B cell (primary cell): ENCODE results near the gene PLCXD3. TPM values are rescaled to one million over a fixed set of nuclear protein-coding genes. Genes with fewer than 3 reads are reported as not detected.

Source experiments
- ATAC-seq: fragments of 200-7000 bp; cut with Tn5 transposase; one replicate; pipeline ENCODE4 v1.10.0; 2021; ENCODE audit warnings: low read depth, mild to moderate bottlenecking, moderate number of reproducible peaks, moderate library complexity
- CTCF ChIA-PET: fragments of 350-600 bp; sonication (Branson Sonifier 250); formaldehyde crosslinking; loops from one replicate; lab custom pipeline; 2021; ENCODE audit warnings: antibody characterized with exemption, inconsistent platforms; lab: Charles Lee
- POLR2A ChIA-PET: fragments of 350-600 bp; sonication (Branson Sonifier 250); formaldehyde crosslinking; loops from one replicate; lab custom pipeline; 2021; ENCODE audit warnings: antibody characterized with exemption; lab: Charles Lee
- DNase-seq: peaks from one replicate; pipeline ENCODE4 v3.0.0; 2013
- H2AFZ ChIP-seq: 2 replicates; pipeline ENCODE4 v1.6.1; 2012; ENCODE audit warnings: mild to moderate bottlenecking, low read depth, low read length; ENCODE audit not compliant: insufficient read depth, poor library complexity, severe bottlenecking
- H3K27ac ChIP-seq, 2 donors: 1 replicate in 1 of 2; 2 replicates in 1 of 2; pipeline ENCODE4 v1.5.1; 2012 to 2013; ENCODE audit warnings: low read length in 2 of 2, mild to moderate bottlenecking in 2 of 2, moderate library complexity in 1 of 2
- H3K27me3 ChIP-seq, 4 experiments: fragments of 200-600 bp in 1 of 4; sonication (generic) in 1 of 4; replicated peaks in 1 of 4; 1 replicate in 2 of 4; 2 replicates in 2 of 4; pipeline versions ENCODE4 v1.6.1 to v1.7.0; 2013 to 2016; ENCODE audit warnings: low read length in 3 of 4, mild to moderate bottlenecking in 2 of 4, mixed read lengths in 1 of 4, moderate library complexity in 1 of 4; ENCODE audit not compliant: insufficient read depth in 4 of 4, control insufficient read depth in 3 of 4; ENCODE audit errors: control extremely low read depth in 1 of 4
- H3K36me3 ChIP-seq, 2 experiments: replicated peaks in 1 of 2; 1 replicate in 1 of 2; 2 replicates in 1 of 2; pipeline versions ENCODE4 v1.6.1 to v1.7.1; 2013; ENCODE audit warnings: low read length in 1 of 2; ENCODE audit not compliant: insufficient read depth in 2 of 2, control insufficient read depth in 1 of 2; ENCODE audit errors: control extremely low read depth in 1 of 2, extremely low read depth in 1 of 2
- H3K4me1 ChIP-seq, 2 donors: fragments of 200-600 bp in 1 of 2; sonication (generic) in 1 of 2; 1 replicate in 1 of 2; 2 replicates in 1 of 2; pipeline versions ENCODE4 v1.5.1 to v1.6.1; 2013 to 2017; ENCODE audit warnings: low read length in 2 of 2; ENCODE audit not compliant: control insufficient read depth in 2 of 2, insufficient read depth in 2 of 2
- H3K4me2 ChIP-seq: replicated peaks from 2 replicates; pipeline ENCODE3; 2012; ENCODE audit warnings: mild to moderate bottlenecking, low read depth, low read length; ENCODE audit not compliant: poor library complexity, severe bottlenecking
- H3K4me3 ChIP-seq, 5 experiments: fragments of 200-600 bp in 1 of 5; sonication (generic) in 1 of 5; 1 replicate in 3 of 5; 2 replicates in 2 of 5; pipeline versions ENCODE4 v1.5.1 to v1.7.0; 2011 to 2016; ENCODE audit warnings: low read length in 4 of 5, mild to moderate bottlenecking in 4 of 5, low read depth in 2 of 5, control low read depth in 1 of 5, moderate library complexity in 1 of 5; ENCODE audit not compliant: insufficient read depth in 1 of 5; ENCODE audit errors: control extremely low read depth in 1 of 5, extremely low read depth in 1 of 5
- H3K79me2 ChIP-seq: fragments of 200-600 bp; sonication (generic); one replicate; pipeline ENCODE4 v1.6.0; 2016; ENCODE audit warnings: low read length; ENCODE audit not compliant: control insufficient read depth, insufficient read depth
- H3K9ac ChIP-seq: fragments of 200-600 bp; sonication (generic); 2 replicates; pipeline ENCODE4 v1.6.1; 2017; ENCODE audit warnings: mild to moderate bottlenecking, low read length, moderate library complexity
- H3K9me3 ChIP-seq, 3 donors: one replicate each; pipeline versions ENCODE4 v1.6.1 to v1.7.1; 2013; ENCODE audit warnings: low read length in 2 of 3; ENCODE audit not compliant: control insufficient read depth in 2 of 3, insufficient read depth in 1 of 3; ENCODE audit errors: control extremely low read depth in 1 of 3
- H4K20me1 ChIP-seq: 2 replicates; pipeline ENCODE4 v1.6.0; 2012; ENCODE audit warnings: mild to moderate bottlenecking, low read length; ENCODE audit not compliant: insufficient read depth, control insufficient read depth, poor library complexity, severe bottlenecking
- H3K27ac Mint-ChIP-seq: one replicate; pipeline ENCODE4 v1.8.0; 2021; ENCODE audit warnings: mixed read lengths
- H3K27me3 Mint-ChIP-seq: one replicate; pipeline ENCODE4 v1.8.0; 2021; ENCODE audit warnings: mixed read lengths
- H3K4me1 Mint-ChIP-seq: one replicate; pipeline ENCODE4 v1.8.0; 2021; ENCODE audit warnings: mixed read lengths
- H3K4me3 Mint-ChIP-seq: one replicate; pipeline ENCODE4 v1.8.0; 2021; ENCODE audit warnings: mixed read lengths
- H3K9me3 Mint-ChIP-seq: one replicate; pipeline ENCODE4 v1.8.0; 2022; ENCODE audit warnings: mixed read lengths; ENCODE audit not compliant: insufficient read depth
- CTCF ChIP-seq: fragments of 200-600 bp; IDR thresholded peaks from one replicate; pipeline ENCODE4 v1.8.0; 2022; ENCODE audit warnings: antibody characterized with exemption, mild to moderate bottlenecking
- EZH2 ChIP-seq: IDR thresholded peaks from 2 replicates; pipeline ENCODE4 v1.6.1; 2012; ENCODE audit warnings: borderline replicate concordance, low read depth, mild to moderate bottlenecking, moderate library complexity, low read length; ENCODE audit not compliant: insufficient read depth, poor library complexity, severe bottlenecking
- whole genome bisulfite sequencing: methylation state at CpG from one replicate; pipeline ENCODE4 v1.1.5; 2013; ENCODE audit warnings: missing lambda C conversion rate; ENCODE audit not compliant: insufficient coverage; 5-methylcytosine and 5-hydroxymethylcytosine counted together
- intact Hi-C: fragments of 100-400 bp; cut with micrococcal nuclease; formaldehyde crosslinking; loops from one replicate; pipeline ENCODE4 v1.10.0; 2022
- polyA plus RNA-seq: library from polyadenylated mRNA; depleted of rRNA; stranded (reverse); fragments of >200 nt; gene quantifications from 2 replicates; pipeline ENCODE4 v1.2.3, GENCODE V29; 2012
- total RNA-seq, 2 donors: library from RNA; stranded (reverse); fragments of 120-200 nt in 1 of 2; gene quantifications; 1 replicate in 1 of 2; 2 replicates in 1 of 2; pipeline versions ENCODE4 v1.2.3 to v1.2.4, GENCODE V29; 2013 to 2022

The PLCXD3 gene
- total and polyA plus RNA-seq, 2 donors (not counting 1 experiment from before 2014, with no cell fraction given): not detected

GRCh38 chr5:41277476-41278245 is 232.7 kb downstream of the PLCXD3 start:
- H3K4me3 ChIP-seq: no peak overlapping the region
- H3K4me1 ChIP-seq: no peaks in the 10 kb centered on the region
- POLR2A ChIA-PET: no interaction called here
- CTCF ChIA-PET: no interaction called here
- no peaks in the 10 kb centered on the region for H3K9me3 Mint-ChIP-seq
- ATAC-seq (no peak), DNase-seq (no peak)
- H3K4me1 Mint-ChIP-seq: no peaks in the 10 kb centered on the region
- H3K36me3 ChIP-seq: no peaks in the 10 kb centered on the region
- H3K79me2 ChIP-seq: no peaks in the 10 kb centered on the region
- TF ChIP-seq EZH2 (no peak), CTCF (no peak)
- 86% methylated on average over 1 of the region's 4 CpGs for WGBS
- no peak overlapping the region for H2AFZ ChIP-seq
- no peaks in the 10 kb centered on the region for H3K9me3 ChIP-seq
- H3K4me3 Mint-ChIP-seq: no peak overlapping the region
- H3K27me3 Mint-ChIP-seq: no peaks in the 10 kb centered on the region
- no peak overlapping the region for H3K9ac ChIP-seq
- no peaks in the 10 kb centered on the region for H4K20me1 ChIP-seq
- no peak overlapping the region for H3K27ac ChIP-seq
- no peak overlapping the region for H3K4me2 ChIP-seq
- intact Hi-C loops: loop anchor here (10.0 kb wide), 1 partner anchor 567 kb away; no protein-coding TSS in a partner anchor
- H3K27ac Mint-ChIP-seq: no peak overlapping the region
- H3K27me3 ChIP-seq: no peaks in the 10 kb centered on the region

- no peak overlapping the region for H3K4me3 Mint-ChIP-seq
Observed at GRCh38 chr5:41275813-41276512, 234.4 kb downstream of the PLCXD3 start.

More at GRCh38 chr5:41275813-41276512, 234.4 kb downstream of the PLCXD3 start:
- Histone ChIP-seq H3K4me2 (no peak overlapping the region), H3K4me3 (no peak overlapping the region), H3K9me3 (no peaks in the 10 kb centered on the region), H3K4me1 (no peaks in the 10 kb centered on the region), H3K79me2 (no peaks in the 10 kb centered on the region), H2AFZ (no peak overlapping the region), H4K20me1 (no peaks in the 10 kb centered on the region), H3K27ac (no peak overlapping the region), H3K9ac (no peak overlapping the region), H3K27me3 (no peaks in the 10 kb centered on the region), H3K36me3 (no peaks in the 10 kb centered on the region)
- POLR2A ChIA-PET: no interaction called here
- H3K27me3 Mint-ChIP-seq: no peaks in the 10 kb centered on the region
- H3K4me1 Mint-ChIP-seq: no peaks in the 10 kb centered on the region
- H3K27ac Mint-ChIP-seq: no peak overlapping the region
- TF ChIP-seq CTCF (no peak), EZH2 (no peak)
- no peaks in the 10 kb centered on the region for H3K9me3 Mint-ChIP-seq
- WGBS: 69% methylated on average over 4 of the region's 8 CpGs
- intact Hi-C loops: loop anchor here (10.0 kb wide), 1 partner anchor 569 kb away; no protein-coding TSS in a partner anchor
- DNase-seq (no peak), ATAC-seq (no peak)
- CTCF ChIA-PET: interaction anchor here (0.7 kb wide), 1 partner anchor 10 kb away, joined by 3 read pairs; no protein-coding TSS in a partner anchor
